HEK293T (cell line): ENCODE data around the gene CCDC34.

Experiments
- CTBP1 ChIP-seq: fragments of 450-650 bp; IDR thresholded peaks from 2 replicates; pipeline ENCODE4 v1.6.1; 2016; ENCODE audit warnings: borderline replicate concordance
- ELF4 ChIP-seq: fragments of 450-650 bp; IDR thresholded peaks from 2 replicates; pipeline ENCODE4 v1.6.1; 2017; ENCODE audit warnings: antibody characterized with exemption
- FOXA1 ChIP-seq: fragments of 450-650 bp; IDR thresholded peaks from 2 replicates; pipeline ENCODE4 v1.6.1; 2016; ENCODE audit warnings: mild to moderate bottlenecking
- FOXM1 ChIP-seq: fragments of 450-650 bp; IDR thresholded peaks from 2 replicates; pipeline ENCODE4 v1.6.1; 2017; ENCODE audit warnings: mild to moderate bottlenecking, borderline replicate concordance
- LEF1 ChIP-seq: fragments of 450-650 bp; IDR thresholded peaks from 2 replicates; pipeline ENCODE4 v1.6.1; 2017; ENCODE audit warnings: mild to moderate bottlenecking, borderline replicate concordance
- SP1 ChIP-seq: fragments of 450-650 bp; IDR thresholded peaks from 2 replicates; pipeline ENCODE4 v1.6.1; 2017

DNA sequence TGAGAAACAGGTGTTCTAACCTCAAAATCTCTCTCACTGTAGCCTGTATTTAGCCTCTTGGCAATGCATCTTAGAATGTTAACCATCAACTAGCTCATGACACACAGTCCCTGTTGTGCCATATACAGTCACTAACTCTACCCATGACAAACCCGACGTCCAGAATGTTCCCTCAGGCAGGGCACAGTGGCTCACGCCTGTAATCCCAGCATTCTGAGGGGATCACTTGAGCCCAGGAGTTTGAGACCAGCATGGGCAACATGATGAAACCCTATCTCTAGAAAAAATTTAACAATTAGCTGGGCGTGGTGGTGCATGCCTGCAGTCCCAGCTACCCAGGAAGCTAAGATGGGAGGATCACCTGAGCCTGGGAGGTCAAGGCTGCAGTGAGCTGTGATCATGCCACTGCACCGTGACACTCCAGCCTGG, 18.2 kb upstream of the CCDC34 start:
- no peak for TF ChIP-seq SP1
- TF ChIP-seq ELF4: no peak
- TF ChIP-seq FOXM1: no peak
- no peak for TF ChIP-seq FOXA1
- TF ChIP-seq LEF1: no peak
- no peak for TF ChIP-seq CTBP1
